ENCODE measurements around the gene RPS5.
"Not testable (repeated sequence)": the region's sequence is repeated elsewhere in the genome, so short reads cannot be mapped to it uniquely, and the experiment has no call there.

RPS5 gene

GRCh38 chr19:58356766-58357480 is 30.1 kb upstream of the RPS5 start:
- DNase-seq (ENCODE audit: low spot score) = no peak

GRCh38 chr19:58357481-58358145 is 29.5 kb upstream of the RPS5 start:
- DNase-seq (ENCODE audit: low spot score) = peak; percentile 57

- DNase-seq (ENCODE audit: low spot score) = peak; percentile 68
Observed at GRCh38 chr19:58361900-58362271, 25.2 kb upstream of the RPS5 start.

- DNase-seq (ENCODE audit: low spot score) = peak; percentile 100
Observed at GRCh38 chr19:58362272-58362994, 24.6 kb upstream of the RPS5 start, which contains the start of gene ZNF497. TSS of gene ZNF497 (minus strand) at chr19:58362751. CDS start at chr19:58357635, 5,116 bp downstream.

- DNase-seq (ENCODE audit: low spot score) = no peak
Observed at GRCh38 chr19:58364146-58364545, 22.9 kb upstream of the RPS5 start.

GRCh38 chr19:58366585-58367430 is 20.3 kb upstream of the RPS5 start:
- DNase-seq (ENCODE audit: low spot score) = no peak

- DNase-seq (ENCODE audit: low spot score) = no peak
Observed at GRCh38 chr19:58367698-58368454, 19.2 kb upstream of the RPS5 start.

GRCh38 chr19:58368561-58369360 is 18.3 kb upstream of the RPS5 start:
- DNase-seq (ENCODE audit: low spot score) = no peak

GRCh38 chr19:58372311-58373133 is 14.5 kb upstream of the RPS5 start:
- no peak for DNase-seq (ENCODE audit: low spot score)

GRCh38 chr19:58374200-58374599 is 12.9 kb upstream of the RPS5 start:
- no peak for DNase-seq (ENCODE audit: low spot score)

GRCh38 chr19:58376724-58377123 is 10.3 kb upstream of the RPS5 start:
- not testable (repeated sequence) for DNase-seq (ENCODE audit: low spot score)

- no peak for DNase-seq (ENCODE audit: low spot score)
Observed at GRCh38 chr19:58379246-58379645, 7.8 kb upstream of the RPS5 start.

GRCh38 chr19:58380037-58380661 is 6.9 kb upstream of the RPS5 start:
- no peak for DNase-seq (ENCODE audit: low spot score)

- DNase-seq (ENCODE audit: low spot score) = peak; percentile 93
Observed at GRCh38 chr19:58380662-58381459, 6.2 kb upstream of the RPS5 start, which contains the start of gene ZNF837. TSS of gene ZNF837 (minus strand) at chr19:58381030. CDS start at chr19:58369332, 11,698 bp downstream.

GRCh38 chr19:58381460-58382212 is 5.4 kb upstream of the RPS5 start:
- no peak for DNase-seq (ENCODE audit: low spot score)

- DNase-seq (ENCODE audit: low spot score) = no peak
Observed at GRCh38 chr19:58382997-58383603, 4.0 kb upstream of the RPS5 start.
